Heart left ventricle (tissue), 16 donors: ENCODE measurements around the gene SERINC5. TPM values are rescaled to one million over a fixed set of nuclear protein-coding genes. Genes with fewer than 3 reads are reported as not detected.
A peak's percentile ranks its signal among the peaks of the same experiment; 100 is the strongest.

ENCODE experiments used
- ATAC-seq, 4 donors: fragments of 200-7000 bp; cut with Tn5 transposase; one replicate each; pipeline ENCODE4 v1.9.1; 2020 to 2022; ENCODE audit warnings: moderate library complexity in 4 of 4, mild to moderate bottlenecking in 3 of 4, moderate number of reproducible peaks in 1 of 4
- DNase-seq, 5 donors: peaks; one replicate each; pipeline ENCODE4 v3.0.0-alpha.2; 2020
- H3K27ac ChIP-seq, 12 donors: fragments of 200-600 bp; sonication (generic) in 4 of 12; one replicate each; pipeline versions ENCODE4 v1.5.0 to v1.8.0; 2016 to 2022; ENCODE audit warnings: mild to moderate bottlenecking in 2 of 12
- H3K27me3 ChIP-seq, 9 donors: fragments of 200-600 bp; sonication (generic) in 2 of 9; one replicate each; pipeline versions ENCODE4 v1.5.1 to v1.8.0; 2016 to 2022; ENCODE audit warnings: mild to moderate bottlenecking in 3 of 9
- H3K36me3 ChIP-seq, 9 donors: fragments of 200-600 bp; sonication (generic) in 2 of 9; one replicate each; pipeline versions ENCODE4 v1.5.0 to v1.8.0; 2018 to 2022; ENCODE audit warnings: mild to moderate bottlenecking in 2 of 9
- H3K4me1 ChIP-seq, 12 donors: fragments of 200-600 bp; sonication (generic) in 4 of 12; one replicate each; pipeline versions ENCODE4 v1.5.0 to v1.8.0; 2016 to 2022; ENCODE audit warnings: mild to moderate bottlenecking in 3 of 12
- H3K4me3 ChIP-seq, 12 donors: fragments of 200-600 bp; sonication (generic) in 4 of 12; one replicate each; pipeline versions ENCODE4 v1.5.0 to v1.8.0; 2017 to 2022; ENCODE audit warnings: mild to moderate bottlenecking in 9 of 12, moderate library complexity in 4 of 12
- H3K9me3 ChIP-seq, 12 donors: fragments of 200-600 bp; sonication (generic) in 4 of 12; one replicate each; pipeline versions ENCODE4 v1.5.0 to v1.8.0; 2016 to 2022; ENCODE audit warnings: mild to moderate bottlenecking in 1 of 12
- CTCF ChIP-seq, 12 donors: fragments of 200-600 bp; sonication (generic) in 4 of 12; IDR thresholded peaks; one replicate each; pipeline versions ENCODE4 v1.5.0 to v1.8.0; 2018 to 2022; ENCODE audit warnings: antibody characterized with exemption in 12 of 12, mild to moderate bottlenecking in 5 of 12
- POLR2A ChIP-seq, 2 donors: fragments of 450-650 bp; IDR thresholded peaks; one replicate each; pipeline ENCODE4 v1.6.1; 2017; ENCODE audit warnings: antibody characterized with exemption in 2 of 2, mild to moderate bottlenecking in 2 of 2, moderate library complexity in 2 of 2
- WGBS, 4 donors: extraction: QIAGEN DNeasy Blood & Tissue Kit in 2 of 4; methylation state at CpG; one replicate each; pipeline versions ENCODE4 v1.1.5 to v1.1.7; 2013 to 2018; 5-methylcytosine and 5-hydroxymethylcytosine counted together
- intact Hi-C, 10 donors: fragments of 100-400 bp; cut with DNase I; formaldehyde crosslinking; loops; one replicate each; pipeline versions ENCODE4 v1.11.1 to v1.14.2; 2022
- polyA plus RNA-seq, 2 donors: library from polyadenylated mRNA; stranded (reverse); fragments of 200-250 nt; gene quantifications; one replicate each; pipeline ENCODE4 v1.2.3, GENCODE V29; 2013
- total RNA-seq, 9 donors: library from RNA; depleted of rRNA in 2 of 9; stranded (reverse); fragments of >200 nt in 2 of 9; fragmentation: NEBNext Ultra II Directional in 3 of 9; extraction: Animal tissue kit (Norgen Biotek cat#: 25700) in 3 of 9; gene quantifications; one replicate each; pipeline versions ENCODE4 v1.1.0 to v1.2.4, GENCODE V29; 2016 to 2023
- donor health status: ischemic (EF 13 %, LVEDD 7.1; RV severe dilation, severe dysfunction).
- donor health status: healthy with polysubstance abuse.
- donor health status: DM: no; HTN: yes; CAD: no.
- donor health status: DM: no; HTN: no; CAD: no.
- donor health status: ischemic (EF 25% LVEDD 6.9; RV normal size, moderate dysfunction).
- donor health status: ischemic (EF 25% LVEDD 5.7; RV mildly dilated, moderate dysfunction).
- donor health status: healthy.
- donor health status: DM: yes; HTN: yes; CAD: no.
- donor health status: ischemic (EF 35%, LVEDD 5.7; RV mildly dilated, moderate dysfunction).
- donor health status: nonischemic (EF 11% LVEDD 7.7; RV severe dilation, severe dysfunction).
- donor health status: DM: yes; HTN: yes; CAD: no.
- donor health status: PGD.
- donor health status: ischemic (EF 29% LVEDD 5.4; RV normal size, mild dysfunction).
- donor health status: nonischemic (EF 23%, LVEDD 6.1; RV moderate dilation, normal function).

The SERINC5 gene
- total and polyA plus RNA-seq, 11 donors, result 3.2 to 25.9 (median 13.5) TPM

- ATAC-seq, result peak; percentile 91 to 97 (median 94)
- no peaks in the 10 kb centered on the region for H3K9me3 ChIP-seq
- WGBS, 4 donors, result 23 to 45% (median 31%) methylated on average over 8 to 9 of the region's 9 CpGs
- H3K27ac ChIP-seq, result peak overlapping the region in 9 of 12 donors; percentile 26 to 79 (median 59)
- intact Hi-C loops, result loop anchor here in 3 of 10 donors (2.0 to 5.0 kb wide), 3 partner anchors 32 to 147 kb away; partner anchors contain the start of gene SERINC5 (in 2 of the 3)
- H3K27me3 ChIP-seq, result no peaks in the 10 kb centered on the region
- TF ChIP-seq POLR2A (IDR thresholded peaks at IDR 0.05) (no peak), CTCF (IDR thresholded peaks at IDR 0.05) (no peak)
- H3K4me1 ChIP-seq, result peaks cover 0 to 33% (median 8%) of the 10 kb centered on the region in 12 donors
- H3K4me3 ChIP-seq, result peak overlapping the region in 2 of 12 donors; percentile 10 to 26
- H3K36me3 ChIP-seq, result no peaks in the 10 kb centered on the region
- peak in 4 of 5 donors; percentile 77 to 85 (median 80) for DNase-seq
These were observed 146.0 kb downstream of the SERINC5 start for GRCh38 chr5:80109646-80110478.

- DNase-seq, result no peak
- intact Hi-C loops, result loop anchor here in 2 of 10 donors (5.0 kb wide), 2 partner anchors 35 to 150 kb away; partner anchors contain the start of gene SERINC5 (in 1 of the 2)
- Histone ChIP-seq H3K4me3 (no peak overlapping the region), H3K36me3 (no peaks in the 10 kb centered on the region), H3K27ac (no peak overlapping the region), H3K4me1 (peaks cover 0 to 37% (median 8%) of the 10 kb centered on the region in 12 donors), H3K27me3 (no peaks in the 10 kb centered on the region), H3K9me3 (no peaks in the 10 kb centered on the region)
- 64 to 82% (median 69%) methylated on average over 5 of the region's 5 CpGs for WGBS, 4 donors
- TF ChIP-seq CTCF (IDR thresholded peaks at IDR 0.05), result no peak
- TF ChIP-seq POLR2A (IDR thresholded peaks at IDR 0.05), result no peak
- no peak for ATAC-seq
These were observed 148.9 kb downstream of the SERINC5 start for GRCh38 chr5:80106916-80107315.

GRCh38 chr5:80105698-80106439 is 150.0 kb downstream of the SERINC5 start:
- peaks cover 0 to 37% (median 8%) of the 10 kb centered on the region in 12 donors for H3K4me1 ChIP-seq
- ATAC-seq (peak in 2 of 4 donors; percentile 56 to 57), DNase-seq (no peak)
- WGBS, 4 donors, result 70 to 89% (median 74%) methylated on average over 5 to 7 of the region's 7 CpGs
- intact Hi-C loops, result loop anchor here in 2 of 10 donors (5.0 kb wide), 2 partner anchors 36 to 151 kb away; partner anchors contain the start of gene SERINC5 (in 1 of the 2)
- H3K9me3 ChIP-seq, result no peaks in the 10 kb centered on the region
- no peak overlapping the region for H3K4me3 ChIP-seq
- TF ChIP-seq POLR2A (IDR thresholded peaks at IDR 0.05) (no peak), CTCF (IDR thresholded peaks at IDR 0.05) (no peak)
- H3K27me3 ChIP-seq, result no peaks in the 10 kb centered on the region
- H3K36me3 ChIP-seq, result no peaks in the 10 kb centered on the region
- H3K27ac ChIP-seq, result no peak overlapping the region
